OCI-LY1 (cell line): Measurements from ENCODE around the gene TMIGD3.

Source experiments
- CTCF ChIP-seq: fragments of 200-600 bp; sonication (generic), shearing (Covaris generic); IDR thresholded peaks from 2 replicates; pipeline ENCODE4 v1.5.1; 2017; ENCODE audit warnings: mild to moderate bottlenecking, antibody characterized with exemption, low read length, moderate library complexity, mixed read lengths
- EZH2 ChIP-seq: fragments of 200-600 bp; sonication (generic), shearing (Covaris generic); IDR thresholded peaks from 2 replicates; pipeline ENCODE4 v1.8.0; 2017; ENCODE audit warnings: borderline replicate concordance, mixed run types, mild to moderate bottlenecking, antibody characterized with exemption, low read length, moderate library complexity, mixed read lengths

- no peak for TF ChIP-seq CTCF
- no peak for TF ChIP-seq EZH2
Observed at GRCh38 chr1:111542187-111542586, 38.8 kb upstream of the TMIGD3 start.
